ENCODE results near the gene DLG5. TPM values are rescaled to one million over a fixed set of nuclear protein-coding genes. Genes with fewer than 3 reads are reported as not detected.

Gene DLG5
- total RNA-seq, 1 experiment from 2014 or later = 81.7 TPM

GRCh38 chr10:77901743-77902142, 24.8 kb downstream of the DLG5 start:
- BruUV-seq (replicated peaks) = no TSS peak
- Histone ChIP-seq H3K4me1 (replicated peaks; ENCODE audit: insufficient read depth) (peaks cover 25% of the 10 kb centered on the region), H4K20me1 (ENCODE audit: insufficient read depth) (peaks cover 9% of the 10 kb centered on the region; the same call in 1 of the 2 replicates), H3K4me2 (no peak overlapping the region), H2AFZ (no peak overlapping the region), H3K9me3 (ENCODE audit: insufficient read depth, low read depth) (no peaks in the 10 kb centered on the region), H3K79me2 (ENCODE audit: low read depth) (peaks cover 58% of the 10 kb centered on the region), H3K4me3 (no peak overlapping the region), H3K27ac (no peak overlapping the region), H3F3A (ENCODE audit: insufficient read depth, low read depth) (peaks cover 10% of the 10 kb centered on the region; the same call in 1 of the 2 replicates), H3K36me3 (ENCODE audit: low read depth) (no peaks in the 10 kb centered on the region), H3K27me3 (ENCODE audit: insufficient read depth, low read depth) (no peaks in the 10 kb centered on the region), H3K9me2 (ENCODE audit: insufficient read depth) (no peaks in the 10 kb centered on the region)
- CTCF ChIA-PET = no interaction called here
- intact Hi-C loops (cut with micrococcal nuclease; ENCODE audit: unreplicated experiment) = no loop called here
- no peak for DNase-seq
- POLR2A ChIA-PET (ENCODE audit: unreplicated experiment) = interaction anchor here (0.6 to 0.7 kb wide), 2 partner anchors 13 to 120 kb away, joined by 4 read pairs; no protein-coding TSS in a partner anchor
- TF ChIP-seq EZH2 (IDR thresholded peaks at IDR 0.05; ENCODE audit: low read depth) (no peak), CTCF (conservative IDR thresholded peaks at IDR 0.05) (no peak)

- no peaks in the 10 kb centered on the region for H3K9me2 ChIP-seq (ENCODE audit: insufficient read depth)
- H3K9me3 ChIP-seq (ENCODE audit: insufficient read depth, low read depth) = no peaks in the 10 kb centered on the region
- no peak overlapping the region for H2AFZ ChIP-seq
- peaks cover 25% of the 10 kb centered on the region for H3K4me1 ChIP-seq (replicated peaks; ENCODE audit: insufficient read depth)
- peaks cover 63% of the 10 kb centered on the region for H3K79me2 ChIP-seq (ENCODE audit: low read depth)
- no peak overlapping the region for H3K4me3 ChIP-seq
- peak overlapping the region; percentile 24 for H3K4me2 ChIP-seq
- intact Hi-C loops (cut with micrococcal nuclease; ENCODE audit: unreplicated experiment) = loop anchor here (2.0 kb wide), 2 partner anchors 25 to 55 kb away; no protein-coding TSS in a partner anchor
- H4K20me1 ChIP-seq (ENCODE audit: insufficient read depth) = 0 out of 2 replicates have a peak, but pooled peaks cover 13% of the 10 kb centered on the region
- H3K36me3 ChIP-seq (ENCODE audit: low read depth) = no peaks in the 10 kb centered on the region
- TF ChIP-seq CTCF (conservative IDR thresholded peaks at IDR 0.05) (no peak), EZH2 (IDR thresholded peaks at IDR 0.05; ENCODE audit: low read depth) (no peak)
- H3K27me3 ChIP-seq (ENCODE audit: insufficient read depth, low read depth) = no peaks in the 10 kb centered on the region
- no peak for DNase-seq
- H3F3A ChIP-seq (ENCODE audit: insufficient read depth, low read depth) = peaks cover 10% of the 10 kb centered on the region; the same call in 1 of the 2 replicates
- H3K27ac ChIP-seq = no peak overlapping the region; the same call in 1 of the 2 replicates
- ChIA-PET POLR2A (ENCODE audit: unreplicated experiment) (interaction anchor here (0.6 to 0.8 kb wide), 2 partner anchors 27 to 1252 kb away, joined by 4 read pairs; partner anchors contain the start of gene DLG5), CTCF (interaction anchor here (0.6 kb wide), 1 partner anchor 12 kb away, joined by 3 read pairs; no protein-coding TSS in a partner anchor)
- BruUV-seq (replicated peaks) = no TSS peak
Observed at GRCh38 chr10:77899690-77900089, 26.9 kb downstream of the DLG5 start.

- peak; percentile 86 to 90 for DNase-seq
- peaks cover 10% of the 10 kb centered on the region; the same call in 1 of the 2 replicates for H3F3A ChIP-seq (ENCODE audit: insufficient read depth, low read depth)
- intact Hi-C loops (cut with micrococcal nuclease; ENCODE audit: unreplicated experiment) = loop anchor here (2.0 kb wide), 2 partner anchors 26 to 54 kb away; no protein-coding TSS in a partner anchor
- H3K9me2 ChIP-seq (ENCODE audit: insufficient read depth) = no peaks in the 10 kb centered on the region
- H3K4me1 ChIP-seq (replicated peaks; ENCODE audit: insufficient read depth) = peaks cover 25% of the 10 kb centered on the region
- H3K9me3 ChIP-seq (ENCODE audit: insufficient read depth, low read depth) = no peaks in the 10 kb centered on the region
- H3K36me3 ChIP-seq (ENCODE audit: low read depth) = no peaks in the 10 kb centered on the region
- H3K4me3 ChIP-seq = no peak overlapping the region
- 0 out of 2 replicates have a peak, but pooled peaks cover 13% of the 10 kb centered on the region for H4K20me1 ChIP-seq (ENCODE audit: insufficient read depth)
- no peak overlapping the region; the same call in 1 of the 2 replicates for H3K27ac ChIP-seq
- H3K4me2 ChIP-seq = peak overlapping the region; percentile 24
- no peak overlapping the region for H2AFZ ChIP-seq
- no peak for TF ChIP-seq EZH2 (IDR thresholded peaks at IDR 0.05; ENCODE audit: low read depth)
- TF ChIP-seq CTCF (conservative IDR thresholded peaks at IDR 0.05) = no peak
- H3K79me2 ChIP-seq (ENCODE audit: low read depth) = peaks cover 67% of the 10 kb centered on the region
- ChIA-PET POLR2A (ENCODE audit: unreplicated experiment) (interaction anchor here (0.6 to 0.8 kb wide), 3 partner anchors 12 to 48 kb away, joined by 4 to 8 read pairs (median 5); partner anchors contain the start of gene DLG5), CTCF (interaction anchor here (0.6 kb wide), 1 partner anchor 68 kb away, joined by 3 read pairs; no protein-coding TSS in a partner anchor)
- BruUV-seq (replicated peaks) = no TSS peak
- H3K27me3 ChIP-seq (ENCODE audit: insufficient read depth, low read depth) = no peaks in the 10 kb centered on the region
Observed at GRCh38 chr10:77899080-77899477, 27.5 kb downstream of the DLG5 start.

Data from PC-9 (cell line).